Mucosa of descending colon (tissue), 3 donors: ENCODE data around the gene LMO1. TPM values are rescaled to one million over a fixed set of nuclear protein-coding genes. Genes with fewer than 3 reads are reported as not detected.

Experiments used
- ATAC-seq: fragments of 200-7000 bp; cut with Tn5 transposase; one replicate; pipeline ENCODE4 v1.9.1; 2020; ENCODE audit warnings: mild to moderate bottlenecking, moderate library complexity
- DNase-seq, 3 donors: peaks; one replicate each; pipeline ENCODE4 v3.0.0-alpha.2; 2020
- H3K36me3 ChIP-seq: fragments of 200-600 bp; one replicate; pipeline ENCODE4 v1.8.0; 2021; ENCODE audit warnings: low read depth, mild to moderate bottlenecking
- H3K4me1 ChIP-seq: fragments of 200-600 bp; one replicate; pipeline ENCODE4 v1.8.0; 2021; ENCODE audit warnings: low read depth, mild to moderate bottlenecking
- H3K4me3 ChIP-seq: fragments of 200-600 bp; one replicate; pipeline ENCODE4 v1.8.0; 2021; ENCODE audit warnings: mild to moderate bottlenecking
- H3K9me3 ChIP-seq: fragments of 200-600 bp; one replicate; pipeline ENCODE4 v1.8.0; 2021; ENCODE audit warnings: mild to moderate bottlenecking
- CTCF ChIP-seq: fragments of 200-600 bp; IDR thresholded peaks from one replicate; pipeline ENCODE4 v1.8.0; 2022; ENCODE audit warnings: antibody characterized with exemption, mild to moderate bottlenecking
- intact Hi-C, 2 donors: fragments of 100-400 bp; cut with DNase I in 1 of 2; cut with micrococcal nuclease in 1 of 2; formaldehyde crosslinking; loops; one replicate each; pipeline versions ENCODE4 v1.11.0 to v1.11.1; 2022; cut with DNase I, micrococcal nuclease
- total RNA-seq, 3 donors: library from RNA; stranded (reverse); fragmentation: NEBNext Ultra II Directional in 2 of 3; extraction: Animal tissue kit (Norgen Biotek cat#: 25700) in 2 of 3; gene quantifications; one replicate each; pipeline versions ENCODE4 v1.2.1 to v1.2.4, GENCODE V29; 2021 to 2023
- donor health status: DM: no; HTN: no; CAD: no; lungs with moderate emphysema.
- donor health status: DM: no; HTN: no; CAD: no.
- donor health status: DM: no; HTN: yes; CAD: no.

The LMO1 gene
- total RNA-seq, 3 donors from 2014 or later: 0.70 TPM; not detected in 2

DNA sequence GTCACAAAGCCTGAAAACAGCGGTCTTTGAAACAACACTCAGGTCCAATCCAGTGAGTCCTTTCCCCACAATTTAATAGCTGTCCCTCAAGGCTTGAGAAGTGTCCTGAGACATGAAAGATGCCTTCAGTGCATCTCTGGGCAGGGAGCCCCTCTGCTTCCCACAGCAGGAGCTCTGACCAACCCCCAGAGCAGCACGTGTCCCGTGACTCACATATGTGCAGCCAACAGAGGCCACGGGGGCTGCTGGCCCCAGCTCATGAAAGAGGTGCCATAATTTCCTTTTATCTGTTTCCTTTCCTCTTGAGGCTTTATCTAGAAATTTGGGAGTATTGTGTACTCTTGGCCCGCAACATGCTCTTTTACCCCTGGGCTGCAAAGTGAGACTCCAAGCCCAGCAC, 33.2 kb upstream of the LMO1 start:
- H3K9me3 ChIP-seq: no peaks in the 10 kb centered on the region
- intact Hi-C loops: no loop called here
- no peak for TF ChIP-seq CTCF
- DNase-seq (no peak), ATAC-seq (no peak)
- no peaks in the 10 kb centered on the region for H3K4me1 ChIP-seq
- H3K36me3 ChIP-seq: no peaks in the 10 kb centered on the region
- no peak overlapping the region for H3K4me3 ChIP-seq

DNA sequence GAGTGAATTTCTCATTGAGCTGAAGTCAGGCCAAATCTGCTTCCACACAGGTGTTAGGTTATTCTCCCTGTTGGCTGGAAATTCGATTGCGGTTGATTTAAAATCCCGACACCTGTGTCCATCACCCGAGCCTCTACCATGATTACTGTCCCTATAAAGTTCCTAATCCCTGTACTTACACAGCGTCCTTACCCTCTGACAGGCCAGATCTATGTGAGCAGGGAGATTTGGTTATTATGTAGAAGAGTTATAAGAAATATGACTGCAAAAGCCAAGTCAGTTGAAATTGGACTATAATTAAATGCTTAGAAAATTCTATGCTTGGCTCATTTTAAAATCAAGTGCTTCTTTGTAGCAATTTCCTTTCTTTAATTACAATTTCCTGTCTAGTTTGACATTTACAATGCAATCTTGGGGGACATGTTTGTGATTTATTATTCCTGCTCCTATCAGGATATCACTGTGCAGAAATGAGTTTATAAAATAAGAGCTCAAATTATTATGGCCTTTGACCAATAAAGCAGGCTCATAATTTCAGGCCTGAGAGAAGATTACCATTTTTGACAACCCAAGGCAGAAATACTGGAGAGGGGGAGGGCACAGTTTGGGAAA, 32.5 kb upstream of the LMO1 start:
- no peak overlapping the region for H3K4me3 ChIP-seq
- no peaks in the 10 kb centered on the region for H3K9me3 ChIP-seq
- no peaks in the 10 kb centered on the region for H3K36me3 ChIP-seq
- TF ChIP-seq CTCF: no peak
- intact Hi-C loops: no loop called here
- no peaks in the 10 kb centered on the region for H3K4me1 ChIP-seq
- no peak for DNase-seq
- no peak for ATAC-seq

DNA sequence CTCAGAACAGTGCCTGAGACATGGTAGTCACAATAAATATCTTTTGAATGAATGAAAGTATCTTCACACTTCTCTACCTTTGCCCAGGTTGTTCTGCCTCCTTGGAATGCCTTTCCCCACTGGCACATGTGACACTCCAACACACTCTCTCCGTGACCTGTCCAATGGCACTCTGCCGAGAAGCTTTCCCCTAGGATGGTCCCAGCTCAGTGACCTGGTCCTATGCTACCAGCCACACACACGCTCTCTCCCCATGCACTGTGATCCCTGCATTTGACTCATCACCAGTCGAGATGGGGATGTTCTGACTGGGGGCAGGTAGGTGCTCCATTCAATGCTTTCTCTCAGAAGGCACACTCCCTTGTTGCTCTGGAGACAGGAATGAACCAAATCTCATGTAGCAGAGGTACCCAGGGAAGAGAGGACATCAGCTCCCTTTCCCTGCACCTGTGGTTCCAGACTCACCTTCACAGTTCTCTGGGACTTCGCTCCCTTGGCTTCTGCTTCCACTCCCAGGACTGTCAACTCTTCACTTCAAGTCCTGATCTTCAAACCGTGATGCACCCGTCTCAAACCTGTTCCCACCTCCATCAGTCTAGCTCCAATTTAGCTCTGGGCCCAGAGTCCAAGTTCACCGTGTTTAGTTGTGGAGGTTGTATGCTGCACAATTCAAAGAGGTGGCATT, 30.7 kb upstream of the LMO1 start:
- Histone ChIP-seq H3K4me1 (no peaks in the 10 kb centered on the region), H3K9me3 (no peaks in the 10 kb centered on the region), H3K36me3 (no peaks in the 10 kb centered on the region), H3K4me3 (no peak overlapping the region)
- TF ChIP-seq CTCF: no peak
- ATAC-seq: no peak
- intact Hi-C loops: no loop called here
- no peak for DNase-seq

- H3K4me1 ChIP-seq: no peaks in the 10 kb centered on the region
- intact Hi-C loops: no loop called here
- H3K36me3 ChIP-seq: no peaks in the 10 kb centered on the region
- DNase-seq (no peak), ATAC-seq (no peak)
- H3K4me3 ChIP-seq: no peak overlapping the region
- no peak for TF ChIP-seq CTCF
- H3K9me3 ChIP-seq: no peaks in the 10 kb centered on the region
These were observed 29.5 kb upstream of the LMO1 start for GRCh38 chr11:8293171-8293570.

DNA sequence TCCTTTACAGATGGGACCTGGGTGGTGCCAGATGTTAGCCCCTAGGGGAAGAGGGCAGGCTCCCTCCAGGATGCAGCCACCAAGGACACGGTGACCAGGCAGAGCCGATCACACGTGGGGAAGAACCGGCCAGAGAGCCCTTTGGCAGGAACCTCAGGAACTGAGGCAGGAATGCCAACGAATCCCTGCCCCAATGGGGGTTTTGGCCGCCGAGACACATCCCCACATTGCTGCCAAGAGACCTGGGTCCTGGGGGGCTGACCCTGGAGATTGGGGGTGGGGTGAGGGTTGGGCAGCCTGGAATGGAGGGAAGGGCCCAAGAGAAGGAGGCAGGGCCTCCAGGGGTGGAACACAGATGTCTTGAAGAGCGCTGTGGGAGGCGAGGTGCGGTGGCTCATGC, 28.7 kb upstream of the LMO1 start:
- DNase-seq: no peak
- Histone ChIP-seq H3K9me3 (no peaks in the 10 kb centered on the region), H3K36me3 (no peaks in the 10 kb centered on the region), H3K4me3 (no peak overlapping the region), H3K4me1 (no peaks in the 10 kb centered on the region)
- no peak for TF ChIP-seq CTCF
- no peak for ATAC-seq
- intact Hi-C loops: no loop called here
